ENCODE measurements around the gene AKR1D1. TPM values are rescaled to one million over a fixed set of nuclear protein-coding genes. Genes with fewer than 3 reads are reported as not detected.
A peak's percentile ranks its signal among the peaks of the same experiment; 100 is the strongest.
"Not testable (repeated sequence)": the region's sequence is repeated elsewhere in the genome, so short reads cannot be mapped to it uniquely, and the experiment has no call there.

Gene AKR1D1
- total RNA-seq, 1 experiment from 2014 or later = not detected

DNA sequence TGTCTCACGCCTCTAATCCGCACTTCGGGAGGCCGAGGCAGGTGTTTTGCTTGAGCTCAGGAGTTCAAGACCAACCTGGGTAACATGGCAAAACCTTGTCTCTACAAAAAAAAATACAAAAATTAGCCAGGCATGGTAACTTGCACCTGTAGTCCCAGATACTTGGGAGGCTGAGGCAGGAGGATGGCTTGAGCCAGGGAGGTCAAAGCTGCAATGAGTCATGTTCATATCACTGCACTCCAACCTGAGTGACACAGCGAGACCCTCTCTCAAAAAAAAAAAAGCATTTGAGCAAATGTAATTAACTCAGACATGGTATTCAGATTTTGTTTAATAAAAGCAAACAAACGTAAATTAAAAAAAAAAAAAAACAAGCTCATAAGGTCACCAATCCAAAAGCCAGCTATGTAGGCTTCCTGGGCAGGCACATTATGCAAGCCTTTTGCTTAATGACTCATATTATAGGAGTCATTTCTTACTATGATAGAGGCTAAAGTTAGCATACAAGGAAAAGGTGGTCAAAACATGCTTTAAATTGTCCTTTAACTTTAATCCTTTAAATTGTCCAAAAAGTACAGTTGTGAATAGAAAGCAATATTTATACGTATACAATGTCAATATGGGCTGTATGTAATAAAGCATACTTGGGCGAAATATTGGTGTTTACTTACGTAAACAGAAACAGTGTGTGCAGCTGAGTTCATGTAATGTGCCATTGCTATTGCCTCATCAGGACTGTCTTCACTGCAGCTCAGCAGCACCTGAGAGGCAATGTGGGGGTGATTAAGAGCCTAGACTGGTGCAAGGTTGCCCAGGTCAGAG lies 13.0 kb downstream of the AKR1D1 start:
- no peak overlapping the region for H2AFZ ChIP-seq (ENCODE audit: low read length)
- no peaks in the 10 kb centered on the region for H3K9me2 ChIP-seq (replicated peaks; ENCODE audit: low read length)
- H3F3A ChIP-seq (ENCODE audit: low read length, unreplicated experiment) = no peaks in the 10 kb centered on the region
- peak; percentile 62 for ATAC-seq
- H3K36me3 ChIP-seq (ENCODE audit: low read depth, low read length) = no peaks in the 10 kb centered on the region
- peak; percentile 77 for DNase-seq
- H3K27me3 ChIP-seq (ENCODE audit: low read length) = no peaks in the 10 kb centered on the region
- peaks cover 31% of the 10 kb centered on the region for H3K4me1 ChIP-seq (ENCODE audit: insufficient read depth, low read length)
- peak overlapping the region; percentile 53 for H3K4me2 ChIP-seq (ENCODE audit: low read length)
- POLR2A ChIA-PET (ENCODE audit: unreplicated experiment) = interaction anchor here (0.6 to 0.7 kb wide), 2 partner anchors 15 to 16 kb away, joined by 3 read pairs; no protein-coding TSS in a partner anchor
- H3K9ac ChIP-seq (ENCODE audit: low read length) = no peak overlapping the region
- no peaks in the 10 kb centered on the region for H3K79me2 ChIP-seq (ENCODE audit: low read length)
- no peaks in the 10 kb centered on the region for H4K20me1 ChIP-seq (ENCODE audit: low read length)
- H3K4me3 ChIP-seq (ENCODE audit: low read length) = no peak overlapping the region
- H3K27ac ChIP-seq (ENCODE audit: low read length) = peak overlapping the region; percentile 61
- TF ChIP-seq, protein P1, sequence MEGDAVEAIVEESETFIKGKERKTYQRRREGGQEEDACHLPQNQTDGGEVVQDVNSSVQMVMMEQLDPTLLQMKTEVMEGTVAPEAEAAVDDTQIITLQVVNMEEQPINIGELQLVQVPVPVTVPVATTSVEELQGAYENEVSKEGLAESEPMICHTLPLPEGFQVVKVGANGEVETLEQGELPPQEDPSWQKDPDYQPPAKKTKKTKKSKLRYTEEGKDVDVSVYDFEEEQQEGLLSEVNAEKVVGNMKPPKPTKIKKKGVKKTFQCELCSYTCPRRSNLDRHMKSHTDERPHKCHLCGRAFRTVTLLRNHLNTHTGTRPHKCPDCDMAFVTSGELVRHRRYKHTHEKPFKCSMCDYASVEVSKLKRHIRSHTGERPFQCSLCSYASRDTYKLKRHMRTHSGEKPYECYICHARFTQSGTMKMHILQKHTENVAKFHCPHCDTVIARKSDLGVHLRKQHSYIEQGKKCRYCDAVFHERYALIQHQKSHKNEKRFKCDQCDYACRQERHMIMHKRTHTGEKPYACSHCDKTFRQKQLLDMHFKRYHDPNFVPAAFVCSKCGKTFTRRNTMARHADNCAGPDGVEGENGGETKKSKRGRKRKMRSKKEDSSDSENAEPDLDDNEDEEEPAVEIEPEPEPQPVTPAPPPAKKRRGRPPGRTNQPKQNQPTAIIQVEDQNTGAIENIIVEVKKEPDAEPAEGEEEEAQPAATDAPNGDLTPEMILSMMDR (conservative IDR thresholded peaks at IDR 0.05; ENCODE audit: low read depth, low read length) = no peak
- TF ChIP-seq EZH2 (IDR thresholded peaks at IDR 0.05; ENCODE audit: low read length, unreplicated experiment) (no peak), EZH2phosphoT487 (IDR thresholded peaks at IDR 0.05; ENCODE audit: borderline replicate concordance, low read length) (no peak)
- intact Hi-C loops (cut with micrococcal nuclease) = no loop called here
- H3K9me3 ChIP-seq (ENCODE audit: low read length) = no peaks in the 10 kb centered on the region
- no TSS peak for BruUV-seq (replicated peaks)
- CTCF ChIA-PET = interaction anchor here (0.6 kb wide), 3 partner anchors 199 to 611 kb away, joined by 3 to 7 read pairs (median 4); no protein-coding TSS in a partner anchor

DNA sequence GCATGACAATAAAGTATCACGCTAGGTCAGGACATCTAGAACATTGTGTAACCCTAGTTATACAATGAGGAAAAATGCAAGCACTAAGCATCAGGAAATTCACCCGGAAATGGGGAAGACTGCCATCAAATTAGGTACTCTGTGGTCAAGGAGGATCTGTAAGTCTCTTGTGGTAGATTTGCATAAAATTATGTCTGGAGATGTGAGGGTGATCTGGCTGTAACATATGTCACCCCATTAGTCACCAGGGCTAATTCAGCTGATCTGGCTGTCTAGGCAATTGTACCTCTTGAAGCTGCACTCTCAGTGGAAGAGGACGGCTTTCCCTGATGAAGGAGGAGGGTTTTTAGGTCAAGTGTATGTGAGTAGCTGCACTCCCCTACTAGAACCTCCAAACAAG lies 14.8 kb downstream of the AKR1D1 start:
- Histone ChIP-seq H3K4me2 (ENCODE audit: low read length) (no peak overlapping the region), H3K4me3 (ENCODE audit: low read length) (no peak overlapping the region), H3K79me2 (ENCODE audit: low read length) (no peaks in the 10 kb centered on the region), H3K27ac (ENCODE audit: low read length) (no peak overlapping the region), H3F3A (ENCODE audit: low read length, unreplicated experiment) (no peaks in the 10 kb centered on the region), H4K20me1 (ENCODE audit: low read length) (no peaks in the 10 kb centered on the region), H3K9me2 (replicated peaks; ENCODE audit: low read length) (no peaks in the 10 kb centered on the region), H3K36me3 (ENCODE audit: low read depth, low read length) (no peaks in the 10 kb centered on the region), H3K27me3 (ENCODE audit: low read length) (no peaks in the 10 kb centered on the region), H3K4me1 (ENCODE audit: insufficient read depth, low read length) (peaks cover 31% of the 10 kb centered on the region), H2AFZ (ENCODE audit: low read length) (no peak overlapping the region), H3K9me3 (ENCODE audit: low read length) (no peaks in the 10 kb centered on the region), H3K9ac (ENCODE audit: low read length) (no peak overlapping the region)
- ChIA-PET CTCF (no interaction called here), POLR2A (ENCODE audit: unreplicated experiment) (no interaction called here)
- TF ChIP-seq EZH2phosphoT487 (IDR thresholded peaks at IDR 0.05; ENCODE audit: borderline replicate concordance, low read length) (no peak), EZH2 (IDR thresholded peaks at IDR 0.05; ENCODE audit: low read length, unreplicated experiment) (no peak)
- DNase-seq (no peak), ATAC-seq (no peak)
- no TSS peak for BruUV-seq (replicated peaks)
- intact Hi-C loops (cut with micrococcal nuclease) = no loop called here

DNA sequence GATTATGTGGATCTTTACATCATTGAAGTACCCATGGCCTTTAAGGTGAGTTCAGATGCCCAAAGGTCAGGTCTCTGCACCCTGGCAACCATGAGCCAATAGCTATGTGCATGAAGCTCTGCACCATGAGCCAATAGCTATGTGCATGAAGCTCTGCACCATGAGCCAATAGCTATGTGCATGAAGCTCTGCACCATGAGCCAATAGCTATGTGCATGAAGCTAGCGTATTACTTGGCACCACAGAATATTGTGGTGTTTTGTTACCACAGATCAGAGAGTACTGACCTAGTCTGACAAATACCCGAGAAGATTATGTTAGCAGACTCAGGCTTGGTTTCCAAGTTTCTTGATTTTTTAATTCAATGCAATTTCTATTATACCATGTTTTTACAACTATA lies 15.6 kb downstream of the AKR1D1 start:
- H3K4me3 ChIP-seq (ENCODE audit: low read length); H3K36me3 ChIP-seq (ENCODE audit: low read depth, low read length); ATAC-seq; CTCF ChIA-PET; H3K27me3 ChIP-seq (ENCODE audit: low read length); BruUV-seq (replicated peaks); H3F3A ChIP-seq (ENCODE audit: low read length, unreplicated experiment); H3K79me2 ChIP-seq (ENCODE audit: low read length); DNase-seq; H4K20me1 ChIP-seq (ENCODE audit: low read length); POLR2A ChIA-PET (ENCODE audit: unreplicated experiment); H2AFZ ChIP-seq (ENCODE audit: low read length); H3K9me3 ChIP-seq (ENCODE audit: low read length); H3K9me2 ChIP-seq (replicated peaks; ENCODE audit: low read length): not testable (repeated sequence)
- H3K9ac ChIP-seq (ENCODE audit: low read length) = 0 out of 2 replicates have a peak overlapping the region, but pooled peaks have one; percentile 6
- H3K4me1 ChIP-seq (ENCODE audit: insufficient read depth, low read length) = peaks cover 31% of the 10 kb centered on the region
- peak overlapping the region; percentile 79 for H3K27ac ChIP-seq (ENCODE audit: low read length)
- intact Hi-C loops (cut with micrococcal nuclease) = loop anchor here (1.0 kb wide), 1 partner anchor 18 kb away; no protein-coding TSS in a partner anchor
- peak overlapping the region; percentile 32 for H3K4me2 ChIP-seq (ENCODE audit: low read length)
